Measurements from ENCODE around the gene OBSCN. TPM values are rescaled to one million over a fixed set of nuclear protein-coding genes. Genes with fewer than 3 reads are reported as not detected.

OBSCN gene
- total and polyA plus RNA-seq, 2 of the 13 experiments (the other 11 are each of a cell fraction or from before 2014, with no cell fraction given) = 0.20 TPM

DNA sequence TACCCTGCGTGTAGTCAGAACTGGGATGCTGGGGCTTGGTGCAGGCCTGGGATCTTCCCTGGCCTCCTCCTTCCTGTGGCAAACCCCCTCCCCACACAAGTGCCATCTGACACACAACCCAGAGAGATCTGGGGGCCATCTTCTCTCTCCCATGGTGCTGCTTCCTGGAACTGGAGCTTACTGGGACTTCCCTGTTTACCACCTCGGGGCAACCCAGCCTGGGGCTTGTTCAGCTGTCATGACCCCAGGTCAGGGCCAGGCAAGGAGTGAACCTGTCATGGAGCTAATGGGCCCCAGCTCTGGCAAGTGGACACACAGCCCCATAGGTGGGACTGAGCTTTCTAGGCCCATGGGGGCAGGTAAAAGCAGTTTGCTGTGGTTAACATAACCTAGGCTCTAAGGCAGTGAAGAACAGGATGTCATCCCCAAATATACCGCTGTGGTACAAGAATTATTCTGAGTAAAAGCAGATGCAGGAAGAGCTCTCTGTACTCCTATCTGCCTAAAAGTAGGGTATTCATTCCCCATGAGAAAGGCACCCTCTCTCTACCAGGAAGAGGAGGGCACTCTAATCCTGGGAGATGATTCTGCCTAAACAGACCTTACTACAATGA is 196.4 kb downstream of the OBSCN start (continued):
- TF ChIP-seq, protein P1, sequence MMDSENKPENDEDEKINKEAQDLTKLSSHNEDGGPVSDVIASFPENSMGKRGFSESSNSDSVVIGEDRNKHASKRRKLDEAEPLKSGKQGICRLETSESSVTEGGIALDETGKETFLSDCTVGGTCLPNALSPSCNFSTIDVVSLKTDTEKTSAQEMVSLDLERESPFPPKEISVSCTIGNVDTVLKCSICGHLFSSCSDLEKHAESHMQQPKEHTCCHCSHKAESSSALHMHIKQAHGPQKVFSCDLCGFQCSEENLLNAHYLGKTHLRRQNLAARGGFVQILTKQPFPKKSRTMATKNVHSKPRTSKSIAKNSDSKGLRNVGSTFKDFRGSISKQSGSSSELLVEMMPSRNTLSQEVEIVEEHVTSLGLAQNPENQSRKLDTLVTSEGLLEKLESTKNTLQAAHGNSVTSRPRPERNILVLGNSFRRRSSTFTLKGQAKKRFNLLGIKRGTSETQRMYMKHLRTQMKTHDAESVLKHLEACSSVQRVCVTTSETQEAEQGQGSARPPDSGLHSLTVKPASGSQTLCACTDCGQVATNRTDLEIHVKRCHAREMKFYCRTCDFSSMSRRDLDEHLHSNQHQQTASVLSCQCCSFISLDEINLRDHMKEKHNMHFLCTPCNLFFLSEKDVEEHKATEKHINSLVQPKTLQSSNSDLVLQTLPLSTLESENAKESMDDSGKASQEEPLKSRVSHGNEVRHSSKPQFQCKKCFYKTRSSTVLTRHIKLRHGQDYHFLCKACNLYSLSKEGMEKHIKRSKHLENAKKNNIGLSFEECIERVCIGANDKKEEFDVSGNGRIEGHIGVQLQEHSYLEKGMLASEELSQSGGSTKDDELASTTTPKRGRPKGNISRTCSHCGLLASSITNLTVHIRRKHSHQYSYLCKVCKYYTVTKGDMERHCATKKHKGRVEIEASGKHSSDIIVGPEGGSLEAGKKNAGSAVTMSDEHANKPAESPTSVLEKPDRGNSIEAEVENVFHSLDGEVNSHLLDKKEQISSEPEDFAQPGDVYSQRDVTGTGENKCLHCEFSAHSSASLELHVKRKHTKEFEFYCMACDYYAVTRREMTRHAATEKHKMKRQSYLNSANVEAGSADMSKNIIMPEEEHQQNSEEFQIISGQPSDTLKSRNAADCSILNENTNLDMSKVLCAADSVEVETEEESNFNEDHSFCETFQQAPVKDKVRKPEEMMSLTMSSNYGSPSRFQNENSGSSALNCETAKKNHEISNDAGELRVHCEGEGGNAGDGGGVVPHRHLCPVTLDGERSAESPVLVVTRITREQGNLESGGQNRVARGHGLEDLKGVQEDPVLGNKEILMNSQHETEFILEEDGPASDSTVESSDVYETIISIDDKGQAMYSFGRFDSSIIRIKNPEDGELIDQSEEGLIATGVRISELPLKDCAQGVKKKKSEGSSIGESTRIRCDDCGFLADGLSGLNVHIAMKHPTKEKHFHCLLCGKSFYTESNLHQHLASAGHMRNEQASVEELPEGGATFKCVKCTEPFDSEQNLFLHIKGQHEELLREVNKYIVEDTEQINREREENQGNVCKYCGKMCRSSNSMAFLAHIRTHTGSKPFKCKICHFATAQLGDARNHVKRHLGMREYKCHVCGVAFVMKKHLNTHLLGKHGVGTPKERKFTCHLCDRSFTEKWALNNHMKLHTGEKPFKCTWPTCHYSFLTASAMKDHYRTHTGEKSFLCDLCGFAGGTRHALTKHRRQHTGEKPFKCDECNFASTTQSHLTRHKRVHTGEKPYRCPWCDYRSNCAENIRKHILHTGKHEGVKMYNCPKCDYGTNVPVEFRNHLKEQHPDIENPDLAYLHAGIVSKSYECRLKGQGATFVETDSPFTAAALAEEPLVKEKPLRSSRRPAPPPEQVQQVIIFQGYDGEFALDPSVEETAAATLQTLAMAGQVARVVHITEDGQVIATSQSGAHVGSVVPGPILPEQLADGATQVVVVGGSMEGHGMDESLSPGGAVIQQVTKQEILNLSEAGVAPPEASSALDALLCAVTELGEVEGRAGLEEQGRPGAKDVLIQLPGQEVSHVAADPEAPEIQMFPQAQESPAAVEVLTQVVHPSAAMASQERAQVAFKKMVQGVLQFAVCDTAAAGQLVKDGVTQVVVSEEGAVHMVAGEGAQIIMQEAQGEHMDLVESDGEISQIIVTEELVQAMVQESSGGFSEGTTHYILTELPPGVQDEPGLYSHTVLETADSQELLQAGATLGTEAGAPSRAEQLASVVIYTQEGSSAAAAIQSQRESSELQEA (CRISPR knock-in tag; IDR thresholded peaks at IDR 0.05; ENCODE audit: not compliant biosample characterization) = no peak
- TF ChIP-seq SKI (IDR thresholded peaks at IDR 0.05; ENCODE audit: partially characterized antibody) (no peak), ZMYM3 (CRISPR knock-in tag; IDR thresholded peaks at IDR 0.05) (no peak), MEF2D (CRISPR knock-in tag; IDR thresholded peaks at IDR 0.05) (no peak), ZNF501 (CRISPR knock-in tag; IDR thresholded peaks at IDR 0.05) (no peak), ZKSCAN8 (CRISPR knock-in tag; IDR thresholded peaks at IDR 0.05; ENCODE audit: borderline replicate concordance) (no peak), ZNF570 (CRISPR knock-in tag; IDR thresholded peaks at IDR 0.05; ENCODE audit: borderline replicate concordance) (no peak), ZZZ3 (CRISPR knock-in tag; IDR thresholded peaks at IDR 0.05; ENCODE audit: borderline replicate concordance) (no peak), ZSCAN9 (CRISPR knock-in tag; IDR thresholded peaks at IDR 0.05; ENCODE audit: borderline replicate concordance) (no peak), MEIS2 (CRISPR knock-in tag; IDR thresholded peaks at IDR 0.05) (no peak), ZNF883 (CRISPR knock-in tag; IDR thresholded peaks at IDR 0.05; ENCODE audit: not compliant biosample characterization) (no peak), MAF1 (CRISPR knock-in tag; IDR thresholded peaks at IDR 0.05; ENCODE audit: borderline replicate concordance) (no peak), GATA4 (IDR thresholded peaks at IDR 0.05; ENCODE audit: borderline replicate concordance, low read depth) (no peak)
- TF ChIP-seq, protein P2, sequence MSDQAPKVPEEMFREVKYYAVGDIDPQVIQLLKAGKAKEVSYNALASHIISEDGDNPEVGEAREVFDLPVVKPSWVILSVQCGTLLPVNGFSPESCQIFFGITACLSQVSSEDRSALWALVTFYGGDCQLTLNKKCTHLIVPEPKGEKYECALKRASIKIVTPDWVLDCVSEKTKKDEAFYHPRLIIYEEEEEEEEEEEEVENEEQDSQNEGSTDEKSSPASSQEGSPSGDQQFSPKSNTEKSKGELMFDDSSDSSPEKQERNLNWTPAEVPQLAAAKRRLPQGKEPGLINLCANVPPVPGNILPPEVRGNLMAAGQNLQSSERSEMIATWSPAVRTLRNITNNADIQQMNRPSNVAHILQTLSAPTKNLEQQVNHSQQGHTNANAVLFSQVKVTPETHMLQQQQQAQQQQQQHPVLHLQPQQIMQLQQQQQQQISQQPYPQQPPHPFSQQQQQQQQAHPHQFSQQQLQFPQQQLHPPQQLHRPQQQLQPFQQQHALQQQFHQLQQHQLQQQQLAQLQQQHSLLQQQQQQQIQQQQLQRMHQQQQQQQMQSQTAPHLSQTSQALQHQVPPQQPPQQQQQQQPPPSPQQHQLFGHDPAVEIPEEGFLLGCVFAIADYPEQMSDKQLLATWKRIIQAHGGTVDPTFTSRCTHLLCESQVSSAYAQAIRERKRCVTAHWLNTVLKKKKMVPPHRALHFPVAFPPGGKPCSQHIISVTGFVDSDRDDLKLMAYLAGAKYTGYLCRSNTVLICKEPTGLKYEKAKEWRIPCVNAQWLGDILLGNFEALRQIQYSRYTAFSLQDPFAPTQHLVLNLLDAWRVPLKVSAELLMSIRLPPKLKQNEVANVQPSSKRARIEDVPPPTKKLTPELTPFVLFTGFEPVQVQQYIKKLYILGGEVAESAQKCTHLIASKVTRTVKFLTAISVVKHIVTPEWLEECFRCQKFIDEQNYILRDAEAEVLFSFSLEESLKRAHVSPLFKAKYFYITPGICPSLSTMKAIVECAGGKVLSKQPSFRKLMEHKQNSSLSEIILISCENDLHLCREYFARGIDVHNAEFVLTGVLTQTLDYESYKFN (CRISPR knock-in tag; conservative IDR thresholded peaks at IDR 0.05) = no peak
- TF ChIP-seq, protein P3, sequence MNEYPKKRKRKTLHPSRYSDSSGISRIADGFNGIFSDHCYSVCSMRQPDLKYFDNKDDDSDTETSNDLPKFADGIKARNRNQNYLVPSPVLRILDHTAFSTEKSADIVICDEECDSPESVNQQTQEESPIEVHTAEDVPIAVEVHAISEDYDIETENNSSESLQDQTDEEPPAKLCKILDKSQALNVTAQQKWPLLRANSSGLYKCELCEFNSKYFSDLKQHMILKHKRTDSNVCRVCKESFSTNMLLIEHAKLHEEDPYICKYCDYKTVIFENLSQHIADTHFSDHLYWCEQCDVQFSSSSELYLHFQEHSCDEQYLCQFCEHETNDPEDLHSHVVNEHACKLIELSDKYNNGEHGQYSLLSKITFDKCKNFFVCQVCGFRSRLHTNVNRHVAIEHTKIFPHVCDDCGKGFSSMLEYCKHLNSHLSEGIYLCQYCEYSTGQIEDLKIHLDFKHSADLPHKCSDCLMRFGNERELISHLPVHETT (CRISPR knock-in tag; conservative IDR thresholded peaks at IDR 0.05) = no peak
- TF ChIP-seq, protein P4, sequence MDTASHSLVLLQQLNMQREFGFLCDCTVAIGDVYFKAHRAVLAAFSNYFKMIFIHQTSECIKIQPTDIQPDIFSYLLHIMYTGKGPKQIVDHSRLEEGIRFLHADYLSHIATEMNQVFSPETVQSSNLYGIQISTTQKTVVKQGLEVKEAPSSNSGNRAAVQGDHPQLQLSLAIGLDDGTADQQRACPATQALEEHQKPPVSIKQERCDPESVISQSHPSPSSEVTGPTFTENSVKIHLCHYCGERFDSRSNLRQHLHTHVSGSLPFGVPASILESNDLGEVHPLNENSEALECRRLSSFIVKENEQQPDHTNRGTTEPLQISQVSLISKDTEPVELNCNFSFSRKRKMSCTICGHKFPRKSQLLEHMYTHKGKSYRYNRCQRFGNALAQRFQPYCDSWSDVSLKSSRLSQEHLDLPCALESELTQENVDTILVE (CRISPR knock-in tag; IDR thresholded peaks at IDR 0.05) = no peak
